ENCODE measurements around the gene TMEM80. TPM values are rescaled to one million over a fixed set of nuclear protein-coding genes. Genes with fewer than 3 reads are reported as not detected.

TMEM80 gene
- total and polyA plus RNA-seq, 4 experiments from 2014 or later = 27.0 to 47.3 (median 38.6) TPM

GRCh38 chr11:707817-708420 lies 12.3 kb downstream of the TMEM80 start:
- H3K36me3 Mint-ChIP-seq = no peaks in the 10 kb centered on the region
- H3K4me3 Mint-ChIP-seq = no peak overlapping the region
- ChIA-PET POLR2A (ENCODE audit: partially characterized antibody) (no interaction called here), CTCF (ENCODE audit: partially characterized antibody) (no interaction called here)
- peaks cover 0 to 6% (median 2%) of the 10 kb centered on the region in 4 donors for H3K4me1 Mint-ChIP-seq
- peaks cover 4 to 10% of the 10 kb centered on the region in 2 donors for H3K27me3 Mint-ChIP-seq
- H3K4me3 ChIP-seq (ENCODE audit: low read length in 2 of 2) = no peak overlapping the region
- intact Hi-C loops (cut with micrococcal nuclease) = no loop called here
- no peaks in the 10 kb centered on the region for H3K36me3 ChIP-seq (ENCODE audit: insufficient read depth, low read length)
- H3K9me3 Mint-ChIP-seq = peaks cover 0 to 3% (median 0%) of the 10 kb centered on the region in 8 donors
- H3K9me3 ChIP-seq (ENCODE audit: control insufficient read depth in 1 of 2, low read length in 2 of 2) = no peaks in the 10 kb centered on the region
- H3K27me3 ChIP-seq (ENCODE audit: insufficient read depth, low read length) = peaks cover 12% of the 10 kb centered on the region
- H3K27ac Mint-ChIP-seq = no peak overlapping the region
- DNase-seq = peak in 1 of 5 donors; percentile 36
- H3K27ac ChIP-seq (ENCODE audit: low read depth, low read length) = no peak overlapping the region
- peaks cover 8% of the 10 kb centered on the region for H3K4me1 ChIP-seq (ENCODE audit: insufficient read depth, low read length)

- H3K4me1 Mint-ChIP-seq = peaks cover 0 to 6% (median 2%) of the 10 kb centered on the region in 4 donors
- no peaks in the 10 kb centered on the region for H3K36me3 Mint-ChIP-seq
- Histone ChIP-seq H3K27ac (ENCODE audit: low read depth, low read length) (no peak overlapping the region), H3K4me1 (ENCODE audit: insufficient read depth, low read length) (peaks cover 5% of the 10 kb centered on the region), H3K27me3 (ENCODE audit: insufficient read depth, low read length) (peaks cover 12% of the 10 kb centered on the region), H3K4me3 (ENCODE audit: low read length in 2 of 2) (no peak overlapping the region), H3K36me3 (ENCODE audit: insufficient read depth, low read length) (no peaks in the 10 kb centered on the region), H3K9me3 (ENCODE audit: control insufficient read depth in 1 of 2, low read length in 2 of 2) (no peaks in the 10 kb centered on the region)
- POLR2A ChIA-PET (ENCODE audit: partially characterized antibody) = no interaction called here
- intact Hi-C loops (cut with micrococcal nuclease) = no loop called here
- CTCF ChIA-PET (ENCODE audit: partially characterized antibody) = no interaction called here
- no peak overlapping the region for H3K4me3 Mint-ChIP-seq
- no peak overlapping the region for H3K27ac Mint-ChIP-seq
- H3K27me3 Mint-ChIP-seq = peaks cover 4 to 10% of the 10 kb centered on the region in 2 donors
- peaks cover 0 to 3% (median 0%) of the 10 kb centered on the region in 8 donors for H3K9me3 Mint-ChIP-seq
- peak in 1 of 5 donors; percentile 10 for DNase-seq
Observed at GRCh38 chr11:708511-708910, 12.9 kb downstream of the TMEM80 start.

- CTCF ChIA-PET (ENCODE audit: partially characterized antibody) = no interaction called here
- DNase-seq = peak in 1 of 5 donors; percentile 26
- peaks cover 12% of the 10 kb centered on the region for H3K27me3 ChIP-seq (ENCODE audit: insufficient read depth, low read length)
Observed at GRCh38 chr11:709109-709997, 13.7 kb downstream of the TMEM80 start.

GRCh38 chr11:714436-714835 lies 18.8 kb downstream of the TMEM80 start:
- peaks cover 2 to 6% of the 10 kb centered on the region in 2 donors for H3K27me3 Mint-ChIP-seq
- H3K36me3 Mint-ChIP-seq = no peaks in the 10 kb centered on the region
- Histone ChIP-seq H3K27me3 (ENCODE audit: insufficient read depth, low read length) (no peaks in the 10 kb centered on the region), H3K27ac (ENCODE audit: low read depth, low read length) (no peak overlapping the region), H3K36me3 (ENCODE audit: insufficient read depth, low read length) (no peaks in the 10 kb centered on the region), H3K4me1 (ENCODE audit: insufficient read depth, low read length) (no peaks in the 10 kb centered on the region), H3K9me3 (ENCODE audit: control insufficient read depth in 1 of 2, low read length in 2 of 2) (no peaks in the 10 kb centered on the region), H3K4me3 (ENCODE audit: low read length in 2 of 2) (no peak overlapping the region)
- intact Hi-C loops (cut with micrococcal nuclease) = no loop called here
- H3K4me3 Mint-ChIP-seq = no peak overlapping the region
- H3K4me1 Mint-ChIP-seq = peaks cover 0 to 6% (median 5%) of the 10 kb centered on the region in 4 donors
- ChIA-PET CTCF (ENCODE audit: partially characterized antibody) (no interaction called here), POLR2A (ENCODE audit: partially characterized antibody) (no interaction called here)
- H3K27ac Mint-ChIP-seq = no peak overlapping the region
- no peak for DNase-seq
- peaks cover 0 to 11% (median 6%) of the 10 kb centered on the region in 8 donors for H3K9me3 Mint-ChIP-seq

More at GRCh38 chr11:709109-709997, 13.7 kb downstream of the TMEM80 start:
- Histone ChIP-seq H3K27ac (ENCODE audit: low read depth, low read length) (no peak overlapping the region), H3K4me3 (ENCODE audit: low read length in 2 of 2) (no peak overlapping the region), H3K9me3 (ENCODE audit: control insufficient read depth in 1 of 2, low read length in 2 of 2) (no peaks in the 10 kb centered on the region), H3K4me1 (ENCODE audit: insufficient read depth, low read length) (peaks cover 5% of the 10 kb centered on the region), H3K36me3 (ENCODE audit: insufficient read depth, low read length) (no peaks in the 10 kb centered on the region)
- H3K27ac Mint-ChIP-seq = no peak overlapping the region
- H3K4me1 Mint-ChIP-seq = peaks cover 0 to 6% (median 2%) of the 10 kb centered on the region in 4 donors
- POLR2A ChIA-PET (ENCODE audit: partially characterized antibody) = interaction anchor here (1.0 kb wide), 1 partner anchor 15 kb away, joined by 3 read pairs; the partner anchor contains the start of gene DEAF1
- H3K9me3 Mint-ChIP-seq = peaks cover 0 to 3% (median 0%) of the 10 kb centered on the region in 8 donors
- no peaks in the 10 kb centered on the region for H3K36me3 Mint-ChIP-seq
- intact Hi-C loops (cut with micrococcal nuclease) = no loop called here
- H3K4me3 Mint-ChIP-seq = no peak overlapping the region
- H3K27me3 Mint-ChIP-seq = peaks cover 4 to 10% of the 10 kb centered on the region in 2 donors

GRCh38 chr11:719214-720016 lies 23.8 kb downstream of the TMEM80 start:
- peaks cover 10% of the 10 kb centered on the region for H3K27me3 ChIP-seq (ENCODE audit: insufficient read depth, low read length)
- Mint-ChIP-seq H3K27ac (peak overlapping the region in 1 of 7 donors; percentile 44), H3K36me3 (no peaks in the 10 kb centered on the region), H3K27me3 (peaks cover 3 to 5% of the 10 kb centered on the region in 2 donors), H3K4me3 (peak overlapping the region in 5 of 8 donors; percentile 5 to 72 (median 44)), H3K4me1 (peaks cover 6 to 22% (median 12%) of the 10 kb centered on the region in 4 donors), H3K9me3 (peaks cover 0 to 9% (median 6%) of the 10 kb centered on the region in 8 donors)
- ChIA-PET POLR2A (ENCODE audit: partially characterized antibody) (interaction anchor here (7.7 kb wide), 1 partner anchor 24 kb away, joined by 109 read pairs; the partner anchor contains the start of genes DEAF1 and TMEM80), CTCF (ENCODE audit: partially characterized antibody) (interaction anchor here (0.6 to 1.2 kb wide), 2 partner anchors 23 to 130 kb away, joined by 3 to 4 read pairs; partner anchors contain the start of gene TMEM80)
- no peak for DNase-seq
- H3K27ac ChIP-seq (ENCODE audit: low read depth, low read length) = no peak overlapping the region
- no peak overlapping the region for H3K4me3 ChIP-seq (ENCODE audit: low read length in 2 of 2)
- peaks cover 17% of the 10 kb centered on the region for H3K4me1 ChIP-seq (ENCODE audit: insufficient read depth, low read length)
- intact Hi-C loops (cut with micrococcal nuclease) = loop anchor here (10.0 kb wide), 1 partner anchor 265 kb away; the partner anchor contains the start of gene PTDSS2
- no peaks in the 10 kb centered on the region for H3K36me3 ChIP-seq (ENCODE audit: insufficient read depth, low read length)
- H3K9me3 ChIP-seq (ENCODE audit: control insufficient read depth in 1 of 2, low read length in 2 of 2) = no peaks in the 10 kb centered on the region

GRCh38 chr11:720017-720641 lies 24.5 kb downstream of the TMEM80 start:
- Histone ChIP-seq H3K36me3 (ENCODE audit: insufficient read depth, low read length) (no peaks in the 10 kb centered on the region), H3K27ac (ENCODE audit: low read depth, low read length) (no peak overlapping the region), H3K4me3 (ENCODE audit: low read length in 2 of 2) (no peak overlapping the region), H3K27me3 (ENCODE audit: insufficient read depth, low read length) (peaks cover 10% of the 10 kb centered on the region), H3K4me1 (ENCODE audit: insufficient read depth, low read length) (peaks cover 18% of the 10 kb centered on the region), H3K9me3 (ENCODE audit: control insufficient read depth in 1 of 2, low read length in 2 of 2) (no peaks in the 10 kb centered on the region)
- Mint-ChIP-seq H3K4me3 (peak overlapping the region in 6 of 8 donors; percentile 5 to 71 (median 36)), H3K4me1 (peaks cover 6 to 22% (median 12%) of the 10 kb centered on the region in 4 donors), H3K36me3 (no peaks in the 10 kb centered on the region), H3K9me3 (peaks cover 0 to 7% (median 2%) of the 10 kb centered on the region in 8 donors), H3K27ac (peak overlapping the region in 1 of 7 donors; percentile 36), H3K27me3 (peaks cover 2 to 3% of the 10 kb centered on the region in 2 donors)
- CTCF ChIA-PET (ENCODE audit: partially characterized antibody) = interaction anchor here (0.6 to 4.5 kb wide), 4 partner anchors 24 to 166 kb away, joined by 3 to 50 read pairs (median 3); partner anchors contain the start of genes DEAF1, TALDO1 and TMEM80
- POLR2A ChIA-PET (ENCODE audit: partially characterized antibody) = interaction anchor here (7.7 kb wide), 1 partner anchor 24 kb away, joined by 109 read pairs; the partner anchor contains the start of genes DEAF1 and TMEM80
- intact Hi-C loops (cut with micrococcal nuclease) = loop anchor here (10.0 kb wide), 1 partner anchor 265 kb away; the partner anchor contains the start of gene PTDSS2
- no peak for DNase-seq
